Activated gamma-delta T cell treated with anti-CD3 and anti-CD28 coated beads, Interleukin-2, amount 50 U/mL, for 16 hours (primary cell): Measurements from ENCODE around the gene CACNA2D4.

Experiments used
- DNase-seq: peaks from one replicate; pipeline ENCODE4 v3.0.0-alpha.2; 2020; ENCODE audit warnings: low read depth

CACNA2D4 gene

DNA sequence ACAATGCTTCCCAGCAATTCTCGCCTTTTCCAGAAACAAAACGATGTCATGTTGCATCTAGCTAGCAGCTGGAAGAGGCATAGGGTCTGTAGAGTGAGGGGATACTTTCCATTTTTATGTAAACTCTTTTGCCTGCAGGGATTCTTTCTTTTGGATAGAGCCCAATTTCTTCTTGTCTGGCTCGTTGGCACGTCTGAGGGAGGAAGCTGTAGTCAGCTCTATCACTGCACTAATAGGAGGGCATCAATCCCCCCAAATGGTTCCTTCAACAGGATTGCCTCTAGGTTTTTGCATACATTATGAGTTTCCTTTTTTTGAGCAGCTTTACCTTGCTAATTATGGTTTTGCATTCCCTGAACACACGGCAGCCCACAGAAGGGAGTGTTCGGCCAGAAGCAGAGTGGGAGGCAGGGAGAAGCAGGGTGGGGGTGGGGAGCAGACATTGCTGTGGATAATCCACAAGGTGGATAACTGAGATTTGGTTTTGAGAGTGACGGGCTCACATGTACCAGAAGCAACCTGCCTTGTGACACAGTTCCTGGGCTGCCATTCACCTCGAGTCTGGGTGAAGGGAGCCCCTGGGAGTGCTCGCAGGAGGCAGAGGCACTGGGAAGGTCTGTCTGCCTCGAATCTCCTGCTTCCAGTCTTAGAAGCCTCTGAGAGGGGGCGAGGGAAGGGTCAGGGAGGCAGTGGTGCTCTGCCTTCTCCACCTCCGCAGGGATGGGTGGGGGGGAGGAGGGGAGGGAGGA, 73.6 kb downstream of the CACNA2D4 start:
- no peak for DNase-seq

GRCh38 chr12:1844223-1844622, 74.2 kb downstream of the CACNA2D4 start:
- DNase-seq = no peak

DNA sequence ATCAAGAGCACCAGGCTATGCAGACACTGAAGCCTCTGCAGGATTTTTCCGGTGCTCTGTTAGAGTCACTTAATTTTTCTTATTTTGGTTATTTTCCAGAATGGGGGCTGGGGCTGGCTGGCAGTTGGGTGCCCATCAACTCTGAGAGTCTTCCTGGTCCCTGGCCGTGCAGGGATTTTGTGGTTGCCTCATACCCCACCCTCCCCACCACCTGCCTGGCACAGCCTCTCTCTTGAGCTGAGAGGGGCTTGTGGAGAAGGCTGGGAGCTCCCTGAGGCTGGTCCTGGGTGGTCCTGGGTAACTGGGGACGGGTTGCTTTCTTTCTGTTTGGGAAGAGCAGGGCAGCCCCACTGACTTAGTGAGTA, 74.8 kb downstream of the CACNA2D4 start:
- DNase-seq = no peak

DNA sequence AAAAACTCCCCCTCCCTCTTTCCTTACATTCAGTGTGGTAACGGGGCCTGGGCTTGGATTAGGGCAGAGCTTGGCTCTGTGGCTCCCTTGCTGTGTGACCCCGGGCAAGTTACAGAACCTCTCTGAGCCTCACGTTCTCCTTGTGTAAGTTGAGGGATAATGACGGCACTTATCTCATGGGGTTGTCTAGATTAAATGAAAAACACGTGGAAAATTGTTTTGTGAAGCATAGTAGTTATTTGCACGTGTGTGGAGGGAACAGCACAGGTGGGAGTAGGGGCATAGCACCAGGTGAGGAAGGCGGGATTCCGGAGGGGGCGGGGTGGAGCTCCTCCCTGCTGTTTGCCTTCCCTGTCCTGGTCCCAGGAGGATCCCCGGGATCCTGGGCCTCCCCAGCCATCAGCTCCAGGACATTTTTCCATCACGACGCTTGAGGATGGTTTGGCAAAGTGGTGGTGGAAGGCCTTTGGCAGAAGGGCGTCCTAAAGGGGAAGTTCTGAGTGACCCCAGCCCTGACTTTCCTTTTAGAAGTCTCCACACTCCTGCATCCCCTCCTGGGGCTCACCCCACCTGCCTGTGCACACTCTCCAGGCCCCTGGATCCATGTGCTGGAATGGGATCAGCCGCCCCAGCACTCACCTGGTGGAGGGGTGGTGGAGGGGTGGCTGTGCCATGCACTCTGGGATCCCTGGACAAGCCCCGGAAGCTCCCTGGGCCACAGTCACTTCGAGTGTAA, 75.4 kb downstream of the CACNA2D4 start:
- DNase-seq = no peak

GRCh38 chr12:1842183-1842904, 76.1 kb downstream of the CACNA2D4 start:
- DNase-seq = no peak

DNA sequence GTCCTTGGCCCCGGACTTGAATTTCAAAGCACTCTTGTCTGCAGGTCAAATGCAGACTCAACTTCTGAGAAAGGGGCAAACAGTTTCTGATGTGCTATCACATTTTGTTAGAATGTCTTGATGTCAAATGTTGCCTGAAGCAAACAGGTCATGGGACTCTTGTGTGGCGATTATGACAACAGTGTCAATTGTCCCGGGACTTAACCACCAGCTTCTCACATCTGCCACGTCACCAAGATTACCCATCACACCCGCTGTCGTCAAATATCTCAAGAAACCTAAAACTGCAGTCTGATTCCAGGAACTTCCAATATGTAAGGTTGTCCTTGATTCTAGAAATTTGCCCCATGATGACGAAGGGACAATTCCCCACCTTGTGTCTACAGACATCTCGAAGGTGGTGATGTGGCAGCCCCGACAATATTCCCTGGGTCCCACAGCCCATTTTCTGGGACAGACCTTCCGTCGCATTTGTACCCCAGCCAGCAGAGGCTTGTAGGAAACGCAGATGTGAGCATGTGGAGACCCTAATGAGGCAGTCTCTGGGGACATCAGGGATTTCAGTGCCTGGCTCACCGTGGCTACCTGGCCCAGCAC, 76.8 kb downstream of the CACNA2D4 start:
- DNase-seq = no peak

GRCh38 chr12:1840981-1841425, 77.4 kb downstream of the CACNA2D4 start:
- no peak for DNase-seq

DNA sequence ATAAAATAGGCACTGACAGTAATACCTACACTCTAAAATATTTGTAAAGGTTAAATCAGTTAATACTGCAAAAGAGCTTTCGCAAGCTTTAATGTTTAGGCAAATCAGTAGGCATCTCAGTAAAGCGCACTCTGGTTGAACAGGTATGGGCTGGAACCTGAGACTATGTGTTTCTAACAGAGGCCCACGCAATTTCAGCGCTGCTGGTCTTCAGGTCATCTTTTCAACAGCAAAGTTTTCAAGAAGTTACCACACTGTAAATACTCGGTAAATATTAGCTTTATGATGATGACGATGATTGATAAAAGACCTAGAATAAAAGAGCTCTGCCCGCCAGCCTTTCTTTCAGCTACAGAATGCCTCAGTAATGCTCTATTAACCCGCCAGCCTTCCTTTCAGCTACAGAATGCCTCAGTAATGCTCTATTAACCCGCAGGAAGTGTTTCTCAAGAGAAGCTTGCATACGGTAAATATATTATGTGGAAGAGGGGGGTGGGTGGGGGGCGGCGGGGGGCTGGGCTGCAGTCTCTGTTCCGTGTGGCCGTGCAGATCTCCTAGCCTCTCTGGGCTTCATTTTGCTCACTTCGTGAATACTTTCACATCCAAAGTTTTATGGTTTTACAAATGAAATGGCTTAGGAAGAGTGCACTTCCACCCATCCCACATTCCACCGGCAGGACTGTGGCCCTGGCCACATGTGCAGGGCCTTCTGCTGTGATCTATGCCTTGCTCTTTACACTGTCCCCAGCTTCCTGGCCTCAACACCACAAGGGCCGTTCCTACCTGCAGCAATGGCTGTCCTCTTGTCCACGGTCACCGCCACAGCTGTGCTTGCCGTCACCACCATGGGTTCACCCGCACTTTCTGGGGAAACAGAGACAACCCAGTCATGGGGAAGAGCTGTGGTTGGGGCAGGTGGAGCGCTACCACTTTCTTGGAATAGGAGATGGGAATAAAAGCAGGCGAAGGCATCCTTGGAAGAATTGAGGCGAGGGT, 78.2 kb downstream of the CACNA2D4 start:
- no peak for DNase-seq

GRCh38 chr12:1839464-1839863, 79.0 kb downstream of the CACNA2D4 start:
- no peak for DNase-seq

DNA sequence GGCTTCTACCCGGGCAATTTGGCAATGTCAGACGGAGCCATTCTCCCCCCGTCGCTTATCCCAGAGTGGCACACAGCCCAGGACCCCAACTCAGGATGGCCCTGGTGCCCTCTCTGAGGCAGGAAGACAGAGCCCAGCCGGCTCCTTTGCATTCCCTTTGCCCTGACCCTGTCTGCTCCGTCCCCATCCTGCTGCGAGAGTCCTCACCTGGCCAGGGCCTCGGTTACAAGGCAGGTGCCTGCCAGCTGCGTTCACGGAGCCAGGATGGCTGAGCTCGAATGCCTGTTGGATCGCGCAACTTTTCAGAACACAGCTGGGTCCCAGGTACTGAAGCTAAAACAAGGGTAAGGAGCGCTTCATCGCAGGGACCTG, 79.5 kb downstream of the CACNA2D4 start:
- no peak for DNase-seq

GRCh38 chr12:1838205-1838993, 80.1 kb downstream of the CACNA2D4 start:
- no peak for DNase-seq

DNA sequence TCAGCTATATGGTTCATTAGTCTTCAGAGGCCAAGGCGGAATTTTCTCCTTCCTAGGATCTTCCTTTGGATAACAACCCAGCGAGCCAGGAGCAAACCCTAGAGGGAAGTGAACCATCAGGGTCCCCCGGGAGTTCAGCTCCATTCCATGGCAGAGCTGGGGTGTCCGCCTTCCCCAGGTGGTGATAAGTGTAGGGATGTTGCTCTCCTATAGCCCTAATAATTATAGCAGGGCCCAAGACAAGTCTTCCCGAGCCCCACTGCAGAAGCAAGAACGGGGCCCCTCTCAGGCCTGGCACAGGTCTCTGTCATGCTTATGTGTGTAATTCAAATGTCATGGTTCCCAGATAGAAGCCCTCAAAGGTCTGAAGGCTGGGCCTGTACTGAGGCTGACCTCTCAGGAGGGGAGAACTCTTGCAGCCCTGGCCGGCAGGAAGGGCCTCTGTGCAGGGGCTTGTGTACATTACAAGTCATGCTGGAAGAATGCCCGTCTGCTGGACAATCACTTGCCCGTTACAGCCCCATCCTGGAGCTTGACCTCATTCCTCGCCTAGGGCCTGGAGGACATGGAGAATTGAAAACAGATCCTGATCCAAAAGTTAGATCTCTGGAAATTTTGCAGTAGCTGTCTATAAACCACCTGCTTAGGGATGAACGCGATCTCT, 80.8 kb downstream of the CACNA2D4 start:
- DNase-seq = no peak

- DNase-seq = no peak
Observed at GRCh38 chr12:1836854-1837421, 81.5 kb downstream of the CACNA2D4 start.

DNA sequence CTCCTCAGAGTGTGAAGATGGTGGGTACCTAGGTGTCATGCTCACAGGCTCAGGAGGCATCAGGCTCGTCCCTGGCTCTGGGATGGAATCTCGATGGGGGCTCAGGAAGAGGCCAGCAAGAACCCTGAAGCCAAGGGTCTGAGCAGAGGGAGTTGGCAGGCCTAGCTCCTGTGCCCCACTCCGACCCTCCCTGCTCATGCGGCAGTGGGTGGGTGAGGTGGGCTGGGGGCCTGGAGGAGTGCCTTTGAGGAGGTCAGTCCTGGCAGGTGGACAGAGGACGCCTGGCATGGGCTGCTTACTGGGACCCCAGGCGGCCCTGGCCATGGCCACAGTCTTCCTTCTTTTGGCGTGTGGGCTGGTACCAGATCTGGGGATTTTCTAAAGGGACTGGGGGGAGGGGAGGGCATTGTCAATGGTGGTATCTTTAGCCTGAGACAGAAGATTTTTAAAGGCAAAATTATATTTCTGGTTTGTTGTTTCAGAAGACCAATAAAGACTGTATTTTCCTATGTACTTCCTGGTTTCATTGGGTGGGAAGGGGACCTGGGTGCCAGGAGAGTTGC, 82.1 kb downstream of the CACNA2D4 start:
- DNase-seq = no peak

- DNase-seq = no peak
Observed at GRCh38 chr12:1835211-1836131, 83.0 kb downstream of the CACNA2D4 start.

DNA sequence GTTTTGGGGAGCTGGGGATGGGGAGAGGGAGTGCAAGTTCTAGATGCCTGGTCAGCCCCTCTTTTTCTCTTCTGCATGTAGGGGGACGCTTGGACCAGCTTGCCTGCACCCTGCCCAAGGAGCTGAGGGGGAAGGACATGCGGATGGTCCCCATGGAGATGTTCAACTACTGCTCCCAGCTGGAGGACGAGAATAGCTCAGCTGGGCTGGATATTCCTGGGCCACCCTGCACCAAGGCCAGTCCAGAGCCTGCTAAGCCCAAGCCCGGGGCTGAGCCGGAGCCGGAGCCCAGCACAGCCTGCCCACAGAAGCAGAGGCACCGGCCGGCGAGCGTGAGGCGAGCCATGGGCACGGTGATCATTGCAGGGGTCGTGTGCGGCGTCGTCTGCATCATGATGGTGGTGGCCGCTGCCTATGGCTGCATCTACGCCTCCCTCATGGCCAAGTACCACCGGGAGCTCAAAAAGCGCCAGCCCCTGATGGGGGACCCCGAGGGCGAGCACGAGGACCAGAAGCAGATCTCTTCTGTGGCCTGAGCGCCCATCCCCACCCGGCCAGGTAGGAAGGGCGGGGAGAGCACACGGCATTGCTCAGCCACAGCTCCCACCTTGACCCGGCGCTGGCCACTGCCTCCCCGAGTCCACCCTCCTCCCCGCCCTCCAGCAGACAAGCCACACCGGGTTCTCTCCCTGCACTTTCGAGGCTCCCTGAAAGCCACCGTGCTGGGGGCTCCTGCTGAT, 84.1 kb downstream of the CACNA2D4 start:
- no peak for DNase-seq

DNA sequence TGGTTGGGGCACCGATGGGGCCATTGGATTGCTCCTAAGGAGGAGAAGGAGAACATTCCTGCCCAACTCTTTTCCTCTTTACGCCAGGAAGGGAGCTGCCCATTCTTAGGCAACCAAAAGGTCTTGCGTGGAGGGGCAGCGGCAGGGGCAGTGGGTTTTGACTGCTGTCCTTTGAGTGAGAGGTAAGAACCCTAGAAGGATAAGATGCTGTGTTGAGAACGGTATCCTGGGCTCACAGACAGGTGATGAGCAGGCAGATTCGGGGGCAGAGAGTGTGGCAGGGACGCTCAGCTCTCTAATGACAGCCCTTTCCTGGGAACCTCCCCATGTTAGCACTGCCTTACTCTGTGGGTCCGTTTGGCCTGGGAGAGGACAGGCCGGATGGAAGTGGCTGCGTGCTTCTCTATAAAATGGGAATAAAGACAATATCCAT, 84.8 kb downstream of the CACNA2D4 start:
- DNase-seq = no peak
